Caco-2 (cell line): Measurements from ENCODE around the gene CACNA1D. TPM values are rescaled to one million over a fixed set of nuclear protein-coding genes. Genes with fewer than 3 reads are reported as not detected.

Experiments
- BruUV-seq: library from RNA; stranded (reverse); fragments of 400-500 nt; replicated peaks from 2 replicates; lab custom pipeline; 2021; lab: Mats Ljungman, UMichigan
- CTCF ChIA-PET: fragments of 300-600 bp; sonication (Branson Sonifier 250); formaldehyde crosslinking; loops from one replicate; lab custom pipeline; 2022; ENCODE audit warnings: antibody characterized with exemption; lab: Charles Lee
- POLR2A ChIA-PET: fragments of 300-600 bp; sonication (Branson Sonifier 250); formaldehyde crosslinking; loops from one replicate; lab custom pipeline; 2022; ENCODE audit warnings: antibody characterized with exemption; lab: Charles Lee
- DNase-seq, 2 experiments: peaks; one replicate each; pipeline versions ENCODE4 v3.0.0 to v3.0.0-alpha.2; 2020 to 2022
- H3K27me3 ChIP-seq: replicated peaks from 2 replicates; pipeline ENCODE4 v1.6.0; 2011; ENCODE audit warnings: low read length; ENCODE audit not compliant: control insufficient read depth, insufficient read depth
- H3K36me3 ChIP-seq: 2 replicates; pipeline ENCODE4 v1.5.1; 2011; ENCODE audit warnings: low read length; ENCODE audit not compliant: control insufficient read depth, insufficient read depth
- H3K4me1 ChIP-seq: fragments of 250-450 bp; sonication (Bioruptor Pico); 2 replicates; pipeline ENCODE4 v1.5.1; 2020; ENCODE audit warnings: mild to moderate bottlenecking
- H3K4me3 ChIP-seq: 2 replicates; pipeline ENCODE4 v1.5.1; 2011; ENCODE audit warnings: low read depth, mild to moderate bottlenecking, control low read depth, low read length
- H3K9me3 ChIP-seq: fragments of 250-450 bp; sonication (Bioruptor Pico); 2 replicates; pipeline ENCODE4 v1.5.1; 2020; ENCODE audit warnings: mild to moderate bottlenecking, moderate library complexity
- H3K27ac Mint-ChIP-seq: one replicate; pipeline ENCODE4 v1.8.0; 2022; ENCODE audit warnings: mixed read lengths; ENCODE audit not compliant: unreplicated experiment
- H3K27me3 Mint-ChIP-seq: one replicate; pipeline ENCODE4 v1.8.0; 2022; ENCODE audit warnings: mixed read lengths; ENCODE audit not compliant: insufficient read depth, unreplicated experiment
- H3K36me3 Mint-ChIP-seq: one replicate; pipeline ENCODE4 v1.8.0; 2022; ENCODE audit warnings: mild to moderate bottlenecking, mixed read lengths; ENCODE audit not compliant: insufficient read depth, unreplicated experiment
- H3K4me1 Mint-ChIP-seq: one replicate; pipeline ENCODE4 v1.8.0; 2022; ENCODE audit warnings: low read depth, mixed read lengths; ENCODE audit not compliant: unreplicated experiment
- H3K4me3 Mint-ChIP-seq: one replicate; pipeline ENCODE4 v1.8.0; 2022; ENCODE audit warnings: mild to moderate bottlenecking, moderate library complexity, mixed read lengths; ENCODE audit not compliant: unreplicated experiment
- H3K9me3 Mint-ChIP-seq: one replicate; pipeline ENCODE4 v1.8.0; 2022; ENCODE audit warnings: mixed read lengths; ENCODE audit not compliant: unreplicated experiment
- CTCF ChIP-seq, 2 experiments: fragments of 200-600 bp in 1 of 2; IDR thresholded peaks; 1 replicate in 1 of 2; 2 replicates in 1 of 2; pipeline versions ENCODE4 v1.5.1 to v1.8.0; 2011 to 2022; ENCODE audit warnings: antibody characterized with exemption in 1 of 2, control low read depth in 1 of 2, inconsistent platforms in 1 of 2, low read depth in 1 of 2, low read length in 1 of 2, mild to moderate bottlenecking in 1 of 2, moderate library complexity in 1 of 2; ENCODE audit not compliant: insufficient read depth in 1 of 2, severe bottlenecking in 1 of 2, unreplicated experiment in 1 of 2
- intact Hi-C: fragments of 100-400 bp; cut with micrococcal nuclease; formaldehyde crosslinking; loops from one replicate; pipeline ENCODE4 v1.10.0; 2022; ENCODE audit not compliant: unreplicated experiment
- total RNA-seq: library from RNA; stranded (reverse); gene quantifications from 2 replicates; pipeline ENCODE4 v1.2.3, GENCODE V29; 2022

The CACNA1D gene
- total RNA-seq, 1 experiment from 2014 or later: 13.3 TPM

- H3K9me3 ChIP-seq: no peaks in the 10 kb centered on the region
- no peak overlapping the region for H3K4me3 ChIP-seq
- BruUV-seq: no TSS peak
- Mint-ChIP-seq H3K4me3 (no peak overlapping the region), H3K9me3 (no peaks in the 10 kb centered on the region), H3K4me1 (peaks cover 14% of the 10 kb centered on the region), H3K27me3 (no peaks in the 10 kb centered on the region), H3K36me3 (no peaks in the 10 kb centered on the region), H3K27ac (no peak overlapping the region)
- intact Hi-C loops: no loop called here
- no peak for TF ChIP-seq CTCF (IDR thresholded peaks at IDR 0.05; ENCODE audit: insufficient read depth in 1 of 2, low read depth in 1 of 2, low read length in 1 of 2, severe bottlenecking in 1 of 2, unreplicated experiment in 1 of 2)
- H3K36me3 ChIP-seq: no peaks in the 10 kb centered on the region
- ChIA-PET CTCF (no interaction called here), POLR2A (no interaction called here)
- DNase-seq: no peak
- no peaks in the 10 kb centered on the region for H3K27me3 ChIP-seq
- peaks cover 6% of the 10 kb centered on the region; the same call in 1 of the 2 replicates for H3K4me1 ChIP-seq
Observed at GRCh38 chr3:53551324-53551723, 56.9 kb downstream of the CACNA1D start.

- no TSS peak for BruUV-seq
- no peaks in the 10 kb centered on the region for H3K9me3 Mint-ChIP-seq
- H3K4me3 ChIP-seq: no peak overlapping the region
- H3K27me3 Mint-ChIP-seq: no peaks in the 10 kb centered on the region
- intact Hi-C loops: no loop called here
- DNase-seq: no peak
- H3K36me3 Mint-ChIP-seq: no peaks in the 10 kb centered on the region
- CTCF ChIA-PET: no interaction called here
- H3K9me3 ChIP-seq: no peaks in the 10 kb centered on the region
- H3K36me3 ChIP-seq: no peaks in the 10 kb centered on the region
- peaks cover 6% of the 10 kb centered on the region; the same call in 1 of the 2 replicates for H3K4me1 ChIP-seq
- TF ChIP-seq CTCF (IDR thresholded peaks at IDR 0.05; ENCODE audit: insufficient read depth in 1 of 2, low read depth in 1 of 2, low read length in 1 of 2, severe bottlenecking in 1 of 2, unreplicated experiment in 1 of 2): no peak
- peaks cover 14% of the 10 kb centered on the region for H3K4me1 Mint-ChIP-seq
- no peaks in the 10 kb centered on the region for H3K27me3 ChIP-seq
- no peak overlapping the region for H3K4me3 Mint-ChIP-seq
- POLR2A ChIA-PET: no interaction called here
- H3K27ac Mint-ChIP-seq: no peak overlapping the region
Observed at GRCh38 chr3:53552730-53553129, 58.3 kb downstream of the CACNA1D start.

GRCh38 chr3:53553200-53553599, 58.8 kb downstream of the CACNA1D start:
- Histone ChIP-seq H3K4me1 (peaks cover 6% of the 10 kb centered on the region; the same call in 1 of the 2 replicates), H3K36me3 (no peaks in the 10 kb centered on the region), H3K27me3 (no peaks in the 10 kb centered on the region), H3K4me3 (no peak overlapping the region), H3K9me3 (no peaks in the 10 kb centered on the region)
- no TSS peak for BruUV-seq
- TF ChIP-seq CTCF (IDR thresholded peaks at IDR 0.05; ENCODE audit: insufficient read depth in 1 of 2, low read depth in 1 of 2, low read length in 1 of 2, severe bottlenecking in 1 of 2, unreplicated experiment in 1 of 2): no peak
- H3K36me3 Mint-ChIP-seq: no peaks in the 10 kb centered on the region
- H3K27ac Mint-ChIP-seq: no peak overlapping the region
- no peaks in the 10 kb centered on the region for H3K9me3 Mint-ChIP-seq
- H3K27me3 Mint-ChIP-seq: no peaks in the 10 kb centered on the region
- intact Hi-C loops: no loop called here
- H3K4me3 Mint-ChIP-seq: no peak overlapping the region
- ChIA-PET CTCF (no interaction called here), POLR2A (no interaction called here)
- H3K4me1 Mint-ChIP-seq: peaks cover 14% of the 10 kb centered on the region
- DNase-seq: no peak
